ENCODE measurements around the gene PLAC8.
A peak's percentile ranks its signal among the peaks of the same experiment; 100 is the strongest.
"Not testable (repeated sequence)": the region's sequence is repeated elsewhere in the genome, so short reads cannot be mapped to it uniquely, and the experiment has no call there.

PLAC8 gene

GRCh38 chr4:83046693-83047473 lies 67.6 kb downstream of the PLAC8 start:
- ChIA-PET CTCF (interaction anchor here (2.5 kb wide), 1 partner anchor 8 kb away, joined by 10 read pairs; no protein-coding TSS in a partner anchor), POLR2A (ENCODE audit: low non-redundant PET) (no interaction called here)

GRCh38 chr4:83043801-83044407 lies 70.6 kb downstream of the PLAC8 start:
- POLR2A ChIA-PET (ENCODE audit: low non-redundant PET), result no interaction called here
- no peak for TF ChIP-seq CTCF (conservative IDR thresholded peaks at IDR 0.05; ENCODE audit: low read depth)

More at GRCh38 chr4:83046693-83047473, 67.6 kb downstream of the PLAC8 start:
- H3K27ac ChIP-seq, result peak overlapping the region; percentile 5; the same call in 1 of the 2 replicates
- no peak for DNase-seq (ENCODE audit: low spot score)
- no peak for TF ChIP-seq CTCF (conservative IDR thresholded peaks at IDR 0.05; ENCODE audit: low read depth)

GRCh38 chr4:83043157-83043556 lies 71.4 kb downstream of the PLAC8 start:
- POLR2A ChIA-PET (ENCODE audit: low non-redundant PET); CTCF ChIA-PET; H3K27ac ChIP-seq; DNase-seq (ENCODE audit: low spot score): not testable (repeated sequence)

More at GRCh38 chr4:83043801-83044407, 70.6 kb downstream of the PLAC8 start:
- peak overlapping the region; percentile 78 for H3K27ac ChIP-seq
- CTCF ChIA-PET, result no interaction called here
- peak; percentile 37 for DNase-seq (ENCODE audit: low spot score)

- no peak for TF ChIP-seq CTCF (conservative IDR thresholded peaks at IDR 0.05; ENCODE audit: low read depth)
- CTCF ChIA-PET, result interaction anchor here (0.6 kb wide), 1 partner anchor 29 kb away, joined by 6 read pairs; no protein-coding TSS in a partner anchor
- DNase-seq (ENCODE audit: low spot score), result no peak
- POLR2A ChIA-PET (ENCODE audit: low non-redundant PET), result interaction anchor here (0.6 kb wide), 1 partner anchor 74 kb away, joined by 3 read pairs; no protein-coding TSS in a partner anchor
- no peak overlapping the region for H3K27ac ChIP-seq
Measured at GRCh38 chr4:83040269-83040668, 74.3 kb downstream of the PLAC8 start.
